ENCODE measurements around the gene KIF1A.

GRCh38 chr2:240727913-240728312 lies 92.1 kb downstream of the KIF1A start:
- TF ChIP-seq TAF1 (IDR thresholded peaks at IDR 0.05; ENCODE audit: borderline replicate concordance, insufficient read depth, low read length) (no peak), REST (IDR thresholded peaks at IDR 0.05; ENCODE audit: insufficient read depth in 1 of 2, low read depth in 2 of 2, low read length in 2 of 2) (no peak), POLR2AphosphoS5 (IDR thresholded peaks at IDR 0.05; ENCODE audit: low read depth, low read length) (no peak), FOXP2 (optimal IDR thresholded peaks at IDR 0.05; ENCODE audit: borderline replicate concordance, extremely low read depth, extremely low read length, insufficient read depth) (no peak), SIN3A (IDR thresholded peaks at IDR 0.05; ENCODE audit: borderline replicate concordance, insufficient read depth, low read length) (no peak)
